ENCODE measurements around the gene CCDC33.

- TF ChIP-seq CTCF (IDR thresholded peaks at IDR 0.05 in 2 of 3, conservative IDR thresholded peaks at IDR 0.05 in 1 of 3; ENCODE audit: borderline replicate concordance in 1 of 3, insufficient read depth in 1 of 3, low read depth in 2 of 3, low read length in 2 of 3) (no peak), POLR2AphosphoS5 (IDR thresholded peaks at IDR 0.05; ENCODE audit: low read depth, low read length) (no peak), YY1 (IDR thresholded peaks at IDR 0.05; ENCODE audit: extremely low read depth, insufficient replicate concordance, low read depth, low read length) (no peak), POLR2A (IDR thresholded peaks at IDR 0.05; ENCODE audit: borderline replicate concordance, extremely low read depth, insufficient read depth, insufficient read length) (no peak), EZH2 (IDR thresholded peaks at IDR 0.05) (no peak), RAD21 (IDR thresholded peaks at IDR 0.05; ENCODE audit: low read depth) (no peak)
Measured at GRCh38 chr15:74209997-74210671, 26.0 kb upstream of the CCDC33 start.

All from HCT116 (cell line).